Vagina (tissue), 2 donors: ENCODE results near the gene SMIM20. TPM values are rescaled to one million over a fixed set of nuclear protein-coding genes. Genes with fewer than 3 reads are reported as not detected.

ENCODE experiments used
- DNase-seq, 2 donors: peaks; one replicate each; pipeline ENCODE4 v3.0.0-alpha.2; 2017; ENCODE audit errors: extremely low spot score in 2 of 2
- H3K27ac ChIP-seq: fragments of 200-600 bp; sonication (generic); one replicate; pipeline ENCODE4 v1.5.1; 2019
- H3K27me3 ChIP-seq: fragments of 200-600 bp; sonication (generic); one replicate; pipeline ENCODE4 v1.5.1; 2019
- H3K36me3 ChIP-seq, 2 donors: fragments of 200-600 bp; sonication (generic); one replicate each; pipeline ENCODE4 v1.5.1; 2017 to 2019
- H3K4me1 ChIP-seq: fragments of 200-600 bp; sonication (generic); one replicate; pipeline ENCODE4 v1.5.1; 2019
- H3K4me3 ChIP-seq, 2 donors: fragments of 200-600 bp; sonication (generic); 1 replicate in 1 of 2; 2 replicates in 1 of 2; pipeline ENCODE4 v1.5.1; 2016 to 2019
- H3K9me3 ChIP-seq: fragments of 200-600 bp; sonication (generic); one replicate; pipeline ENCODE4 v1.5.1; 2019
- POLR2A ChIP-seq, 2 donors: fragments of 450-650 bp; IDR thresholded peaks; one replicate each; pipeline ENCODE4 v1.6.1; 2017; ENCODE audit warnings: antibody characterized with exemption in 2 of 2, mild to moderate bottlenecking in 2 of 2, moderate library complexity in 2 of 2
- POLR2AphosphoS5 ChIP-seq, 2 donors: sonication (generic); formaldehyde crosslinking; IDR thresholded peaks; one replicate each; pipeline ENCODE4 v1.9.0; 2017; ENCODE audit warnings: antibody characterized with exemption in 2 of 2, mild to moderate bottlenecking in 2 of 2, low read depth in 1 of 2; ENCODE audit not compliant: insufficient read depth in 1 of 2
- intact Hi-C: fragments of 100-400 bp; cut with DNase I; formaldehyde crosslinking; loops from one replicate; pipeline ENCODE4 v1.15.1; 2023
- total RNA-seq: library from RNA; depleted of rRNA; stranded (reverse); fragments of >200 nt; gene quantifications from one replicate; pipeline ENCODE4 v1.2.3, GENCODE V29; 2016
- TF ChIP-seq, protein P1 (sequence below), 3 experiments: fragments of 450-650 bp in 2 of 3; fragments of 200-600 bp in 1 of 3; sonication (generic) in 1 of 3; IDR thresholded peaks; one replicate each; pipeline ENCODE4 v1.5.1; 2017 to 2019; ENCODE audit warnings: antibody characterized with exemption in 3 of 3, mild to moderate bottlenecking in 2 of 3, moderate library complexity in 2 of 3

The SMIM20 gene
- total RNA-seq, 1 donor from 2014 or later = 12.8 TPM

DNA sequence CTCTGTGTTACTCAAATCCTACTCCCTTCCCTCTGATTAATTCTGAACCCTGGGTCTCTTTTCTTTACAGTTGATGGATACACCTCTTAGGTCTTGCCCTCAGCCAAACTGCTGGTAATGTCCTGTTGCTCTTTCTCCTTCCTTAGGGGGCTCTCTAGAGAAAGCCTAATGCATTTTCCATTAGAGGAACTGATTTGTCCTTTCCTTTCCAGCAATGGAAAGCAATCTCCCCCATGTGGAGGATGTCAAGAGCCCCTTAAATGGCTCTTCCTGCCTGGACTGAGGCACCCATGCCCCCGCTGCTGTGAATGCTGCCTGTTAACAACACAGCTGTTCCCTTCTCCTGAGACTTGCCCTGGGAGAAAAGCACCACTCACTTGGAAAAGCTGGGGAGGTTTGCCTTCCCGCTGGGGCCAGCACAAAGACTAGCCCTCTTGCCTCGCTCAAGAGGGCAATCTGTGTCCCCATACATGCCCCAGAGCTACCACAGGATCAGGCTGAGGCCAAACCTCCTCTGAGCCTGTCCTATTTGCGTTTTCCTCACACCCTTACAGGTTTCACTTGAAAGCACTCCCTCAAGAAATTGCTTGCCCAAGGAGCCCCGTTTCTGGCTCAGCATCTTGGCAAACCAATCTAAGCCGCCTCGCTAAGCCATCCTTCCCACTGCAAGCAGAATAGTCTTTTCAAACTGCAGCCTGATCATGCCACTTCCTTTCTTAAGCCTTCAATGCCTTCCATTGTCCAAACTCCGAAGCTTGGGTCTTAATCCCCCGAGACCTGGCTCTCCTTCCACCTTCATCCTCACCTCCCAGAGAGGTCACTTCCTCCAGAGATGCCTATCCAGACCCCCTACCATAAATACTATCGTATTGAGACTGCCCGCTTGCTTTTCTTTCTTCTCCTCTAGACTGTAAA lies 23.2 kb upstream of the SMIM20 start:
- intact Hi-C loops = no loop called here

GRCh38 chr4:25892796-25893195 lies 21.2 kb upstream of the SMIM20 start:
- intact Hi-C loops = no loop called here
- Histone ChIP-seq H3K4me1 (no peaks in the 10 kb centered on the region), H3K27me3 (no peaks in the 10 kb centered on the region), H3K27ac (no peak overlapping the region), H3K9me3 (no peaks in the 10 kb centered on the region), H3K36me3 (no peaks in the 10 kb centered on the region), H3K4me3 (no peak overlapping the region)
- TF ChIP-seq POLR2A (IDR thresholded peaks at IDR 0.05) (no peak), POLR2AphosphoS5 (IDR thresholded peaks at IDR 0.05; ENCODE audit: insufficient read depth in 1 of 2, low read depth in 1 of 2) (no peak)
- TF ChIP-seq, protein P1, sequence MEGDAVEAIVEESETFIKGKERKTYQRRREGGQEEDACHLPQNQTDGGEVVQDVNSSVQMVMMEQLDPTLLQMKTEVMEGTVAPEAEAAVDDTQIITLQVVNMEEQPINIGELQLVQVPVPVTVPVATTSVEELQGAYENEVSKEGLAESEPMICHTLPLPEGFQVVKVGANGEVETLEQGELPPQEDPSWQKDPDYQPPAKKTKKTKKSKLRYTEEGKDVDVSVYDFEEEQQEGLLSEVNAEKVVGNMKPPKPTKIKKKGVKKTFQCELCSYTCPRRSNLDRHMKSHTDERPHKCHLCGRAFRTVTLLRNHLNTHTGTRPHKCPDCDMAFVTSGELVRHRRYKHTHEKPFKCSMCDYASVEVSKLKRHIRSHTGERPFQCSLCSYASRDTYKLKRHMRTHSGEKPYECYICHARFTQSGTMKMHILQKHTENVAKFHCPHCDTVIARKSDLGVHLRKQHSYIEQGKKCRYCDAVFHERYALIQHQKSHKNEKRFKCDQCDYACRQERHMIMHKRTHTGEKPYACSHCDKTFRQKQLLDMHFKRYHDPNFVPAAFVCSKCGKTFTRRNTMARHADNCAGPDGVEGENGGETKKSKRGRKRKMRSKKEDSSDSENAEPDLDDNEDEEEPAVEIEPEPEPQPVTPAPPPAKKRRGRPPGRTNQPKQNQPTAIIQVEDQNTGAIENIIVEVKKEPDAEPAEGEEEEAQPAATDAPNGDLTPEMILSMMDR (IDR thresholded peaks at IDR 0.05) = no peak
- DNase-seq = no peak

More for the DNA sequence above, 23.2 kb upstream of the SMIM20 start:
- Histone ChIP-seq H3K27me3 (no peaks in the 10 kb centered on the region), H3K4me3 (no peak overlapping the region), H3K27ac (no peak overlapping the region), H3K4me1 (no peaks in the 10 kb centered on the region), H3K9me3 (no peaks in the 10 kb centered on the region), H3K36me3 (no peaks in the 10 kb centered on the region)
- TF ChIP-seq, protein P1 (IDR thresholded peaks at IDR 0.05) = no peak
- TF ChIP-seq POLR2AphosphoS5 (IDR thresholded peaks at IDR 0.05; ENCODE audit: insufficient read depth in 1 of 2, low read depth in 1 of 2) = no peak
- TF ChIP-seq POLR2A (IDR thresholded peaks at IDR 0.05) = no peak
- no peak for DNase-seq

DNA sequence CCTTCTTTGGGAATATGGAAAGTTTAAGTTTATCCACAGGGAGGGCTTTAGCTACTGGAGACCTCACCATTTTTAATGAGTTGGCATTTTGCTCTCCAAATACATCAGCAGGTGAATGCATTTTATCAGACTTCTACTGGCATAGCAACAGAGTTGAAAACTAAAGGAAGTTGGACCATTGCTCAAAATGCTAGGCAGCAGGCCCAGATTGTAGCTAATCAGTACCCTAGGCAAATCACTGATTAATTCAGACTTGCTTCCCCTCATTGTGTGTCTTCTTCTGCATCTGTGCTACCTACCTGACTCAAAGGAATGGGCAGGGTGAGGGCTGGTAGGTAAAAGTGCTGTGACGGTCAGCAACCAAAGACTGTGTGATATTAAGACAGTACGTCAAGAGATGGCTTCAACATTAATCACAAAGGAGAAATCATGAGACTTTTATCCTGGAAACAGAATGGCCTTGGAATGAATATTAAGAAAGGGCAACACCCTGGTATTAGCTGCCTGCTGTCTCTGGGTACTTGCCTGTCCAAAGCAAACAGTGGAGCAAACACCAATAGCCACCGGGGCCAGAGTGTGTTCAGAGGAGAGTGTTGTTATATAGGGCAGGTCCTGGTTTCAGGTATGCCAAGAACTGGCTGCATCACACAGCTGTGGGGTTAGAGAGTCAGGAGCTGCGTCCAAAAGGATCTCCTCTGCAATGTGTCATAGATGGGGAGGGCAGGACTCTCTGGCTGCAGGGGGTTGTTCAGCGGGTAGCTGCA lies 17.1 kb upstream of the SMIM20 start:
- no peaks in the 10 kb centered on the region for H3K4me1 ChIP-seq
- intact Hi-C loops = no loop called here
- no peaks in the 10 kb centered on the region for H3K27me3 ChIP-seq
- no peak for DNase-seq
- no peak overlapping the region for H3K4me3 ChIP-seq
- H3K9me3 ChIP-seq = no peaks in the 10 kb centered on the region
- no peak overlapping the region for H3K27ac ChIP-seq
- no peaks in the 10 kb centered on the region for H3K36me3 ChIP-seq
- TF ChIP-seq POLR2A (IDR thresholded peaks at IDR 0.05) = no peak

GRCh38 chr4:25900310-25900709 lies 13.7 kb upstream of the SMIM20 start:
- no peak for DNase-seq
- no peak for TF ChIP-seq POLR2AphosphoS5 (IDR thresholded peaks at IDR 0.05; ENCODE audit: insufficient read depth in 1 of 2, low read depth in 1 of 2)
- TF ChIP-seq, protein P1 (IDR thresholded peaks at IDR 0.05) = no peak
- TF ChIP-seq POLR2A (IDR thresholded peaks at IDR 0.05) = no peak
- intact Hi-C loops = no loop called here
- Histone ChIP-seq H3K36me3 (no peaks in the 10 kb centered on the region), H3K4me1 (no peaks in the 10 kb centered on the region), H3K9me3 (no peaks in the 10 kb centered on the region), H3K4me3 (no peak overlapping the region), H3K27ac (no peak overlapping the region), H3K27me3 (no peaks in the 10 kb centered on the region)

DNA sequence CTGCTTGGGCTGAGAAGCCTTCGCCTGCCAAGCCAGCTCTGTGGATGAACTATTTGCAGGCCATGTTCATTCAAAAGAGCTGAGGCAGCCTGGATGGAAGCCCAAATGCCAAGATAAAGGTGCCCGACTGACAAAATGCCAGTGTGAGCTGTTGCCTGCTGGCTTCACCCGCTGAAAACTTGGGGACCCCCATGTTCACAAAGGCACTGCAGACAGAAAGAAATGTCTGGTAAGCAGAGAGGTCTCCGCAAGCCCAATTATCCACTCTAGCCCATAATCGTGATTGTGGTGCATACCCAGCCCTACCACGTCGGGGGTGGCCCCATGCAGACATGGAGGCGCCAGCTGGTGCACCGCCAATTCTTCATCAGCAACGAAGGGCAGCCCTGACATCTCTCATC lies 13.0 kb upstream of the SMIM20 start:
- intact Hi-C loops = no loop called here

More for the DNA sequence above, 13.0 kb upstream of the SMIM20 start:
- Histone ChIP-seq H3K27ac (no peak overlapping the region), H3K9me3 (no peaks in the 10 kb centered on the region), H3K4me3 (no peak overlapping the region), H3K4me1 (no peaks in the 10 kb centered on the region), H3K36me3 (no peaks in the 10 kb centered on the region), H3K27me3 (no peaks in the 10 kb centered on the region)
- DNase-seq = no peak
- TF ChIP-seq, protein P1 (IDR thresholded peaks at IDR 0.05) = no peak
- TF ChIP-seq POLR2A (IDR thresholded peaks at IDR 0.05) (no peak), POLR2AphosphoS5 (IDR thresholded peaks at IDR 0.05; ENCODE audit: insufficient read depth in 1 of 2, low read depth in 1 of 2) (no peak)
